Panc1 (cell line): Measurements from ENCODE around the gene IP6K1.

Experiments used
- CTCF ChIP-seq: fragments of 450-650 bp; IDR thresholded peaks from 2 replicates; pipeline ENCODE4 v1.5.1; 2017; ENCODE audit warnings: mild to moderate bottlenecking
- POLR2AphosphoS5 ChIP-seq: IDR thresholded peaks from 2 replicates; pipeline ENCODE4 v1.6.1; 2012; ENCODE audit warnings: mild to moderate bottlenecking, low read depth, low read length, moderate library complexity
- SIN3A ChIP-seq: IDR thresholded peaks from 2 replicates; pipeline ENCODE4 v1.6.1; 2012; ENCODE audit warnings: low read depth, mild to moderate bottlenecking, low read length, moderate library complexity, borderline replicate concordance; ENCODE audit not compliant: insufficient read depth

- TF ChIP-seq CTCF (no peak), POLR2AphosphoS5 (no peak), SIN3A (no peak)
Observed at GRCh38 chr3:49799105-49799504, 12.8 kb upstream of the IP6K1 start.
